Neuronal stem cell (in vitro differentiated cells): ENCODE data around the gene PCSK5.
A peak's percentile ranks its signal among the peaks of the same experiment; 100 is the strongest.

Experiments used
- DNase-seq: peaks from one replicate; pipeline ENCODE4 v3.0.0-alpha.2; 2013; ENCODE audit warnings: low spot score
- H2AFZ ChIP-seq: one replicate; pipeline ENCODE4 v1.6.1; 2013; ENCODE audit warnings: mild to moderate bottlenecking, low read length, inconsistent platforms
- H2AK5ac ChIP-seq: 2 replicates; pipeline ENCODE4 v1.6.1; 2013; ENCODE audit warnings: low read depth, mild to moderate bottlenecking, inconsistent platforms, low read length, moderate library complexity, mixed read lengths
- H2BK120ac ChIP-seq: 2 replicates; pipeline ENCODE4 v1.6.1; 2013; ENCODE audit warnings: low read depth, mild to moderate bottlenecking, inconsistent platforms, low read length, moderate library complexity, mixed read lengths
- H2BK12ac ChIP-seq: one replicate; pipeline ENCODE4 v1.6.1; 2013; ENCODE audit warnings: low read length, inconsistent platforms
- H2BK15ac ChIP-seq: 2 replicates; pipeline ENCODE4 v1.6.1; 2013; ENCODE audit warnings: mild to moderate bottlenecking, low read length, inconsistent platforms, mixed read lengths
- H2BK5ac ChIP-seq: one replicate; pipeline ENCODE4 v1.6.1; 2013; ENCODE audit warnings: inconsistent platforms, mild to moderate bottlenecking, low read length, moderate library complexity
- H3K14ac ChIP-seq: one replicate; pipeline ENCODE4 v1.6.1; 2013; ENCODE audit warnings: low read length, inconsistent platforms
- H3K18ac ChIP-seq: 2 replicates; pipeline ENCODE4 v1.6.1; 2013; ENCODE audit warnings: low read length, inconsistent platforms
- H3K23ac ChIP-seq: 2 replicates; pipeline ENCODE4 v1.6.1; 2013; ENCODE audit warnings: low read depth, mild to moderate bottlenecking, mixed read lengths, low read length, inconsistent platforms; ENCODE audit not compliant: poor library complexity
- H3K27ac ChIP-seq: replicated peaks from 3 replicates; pipeline ENCODE4 v1.5.1; 2013; ENCODE audit warnings: low read length, inconsistent platforms
- H3K27me3 ChIP-seq, 3 experiments: 2 replicates each; pipeline ENCODE4 v1.6.1; 2013; ENCODE audit warnings: low read length in 3 of 3, mild to moderate bottlenecking in 2 of 3, inconsistent platforms in 1 of 3, low read depth in 1 of 3, mixed read lengths in 1 of 3, moderate library complexity in 1 of 3; ENCODE audit not compliant: control insufficient read depth in 3 of 3, insufficient read depth in 3 of 3
- H3K36me3 ChIP-seq, 2 donors: replicated peaks in 1 of 2; 2 replicates each; pipeline ENCODE4 v1.6.1; 2013; ENCODE audit warnings: low read length in 2 of 2; ENCODE audit not compliant: control insufficient read depth in 2 of 2, insufficient read depth in 2 of 2
- H3K4ac ChIP-seq: 2 replicates; pipeline ENCODE4 v1.6.1; 2013; ENCODE audit warnings: inconsistent platforms, mild to moderate bottlenecking, low read length, moderate library complexity
- H3K4me1 ChIP-seq, 2 donors: 1 replicate in 1 of 2; 2 replicates in 1 of 2; pipeline ENCODE4 v1.6.1; 2013; ENCODE audit warnings: low read length in 2 of 2, low read depth in 1 of 2; ENCODE audit not compliant: control insufficient read depth in 2 of 2, insufficient read depth in 1 of 2
- H3K4me2 ChIP-seq: one replicate; pipeline ENCODE4 v1.6.1; 2013; ENCODE audit warnings: mild to moderate bottlenecking, low read length, inconsistent platforms; ENCODE audit not compliant: insufficient read depth, poor library complexity, severe bottlenecking
- H3K4me3 ChIP-seq, 2 donors: 2 replicates each; pipeline ENCODE4 v1.5.1; 2013; ENCODE audit warnings: low read length in 2 of 2, mild to moderate bottlenecking in 2 of 2, inconsistent platforms in 1 of 2, moderate library complexity in 1 of 2
- H3K79me1 ChIP-seq: one replicate; pipeline ENCODE4 v1.6.1; 2013; ENCODE audit warnings: low read depth, mild to moderate bottlenecking, inconsistent platforms, low read length, moderate library complexity
- H3K9ac ChIP-seq: one replicate; pipeline ENCODE4 v1.6.1; 2013; ENCODE audit warnings: mild to moderate bottlenecking, low read depth, low read length, inconsistent platforms; ENCODE audit not compliant: poor library complexity
- H3K9me3 ChIP-seq, 2 donors: replicated peaks in 1 of 2; 2 replicates each; pipeline versions ENCODE3 to v1.6.1; 2013; ENCODE audit warnings: low read length in 2 of 2, mild to moderate bottlenecking in 2 of 2, inconsistent platforms in 1 of 2, low read depth in 1 of 2, mixed read lengths in 1 of 2, moderate library complexity in 1 of 2; ENCODE audit not compliant: control insufficient read depth in 2 of 2, insufficient read depth in 1 of 2
- H4K8ac ChIP-seq: one replicate; pipeline ENCODE4 v1.6.1; 2013; ENCODE audit warnings: low read depth, mild to moderate bottlenecking, inconsistent platforms, low read length, moderate library complexity
- H4K91ac ChIP-seq: one replicate; pipeline ENCODE4 v1.6.1; 2013; ENCODE audit warnings: low read length, low read depth, mild to moderate bottlenecking, inconsistent platforms; ENCODE audit not compliant: poor library complexity
- WGBS, 2 donors: extraction: QIAGEN DNeasy Blood & Tissue Kit; methylation state at CpG; one replicate each; pipeline ENCODE4 v1.1.7; 2013; ENCODE audit warnings: missing lambda C conversion rate in 2 of 2, mixed read lengths in 1 of 2; ENCODE audit not compliant: insufficient read length in 2 of 2, insufficient replicate concordance in 1 of 2; ENCODE audit errors: extremely low coverage in 2 of 2; 5-methylcytosine and 5-hydroxymethylcytosine counted together

PCSK5 gene

DNA sequence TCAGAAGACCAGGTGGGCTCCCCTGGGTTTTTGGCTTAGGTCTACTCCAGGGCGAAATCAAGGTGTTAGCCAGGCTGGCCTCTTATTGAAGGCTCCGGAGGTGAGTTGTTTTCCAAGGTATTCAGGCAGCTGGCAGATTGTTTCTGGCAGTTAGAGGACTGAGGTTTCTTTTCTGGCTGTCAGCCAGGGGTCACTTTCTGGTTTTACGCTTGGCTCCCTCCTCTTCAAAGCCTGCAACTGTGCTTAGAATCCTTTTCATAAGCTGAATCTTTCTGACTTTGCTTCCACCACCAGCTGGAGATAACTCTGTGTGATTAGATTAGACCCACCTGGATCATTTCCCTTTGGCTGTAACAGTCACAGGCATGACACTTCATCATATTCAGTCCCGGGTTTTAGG lies 479.1 kb downstream of the PCSK5 start:
- no peak overlapping the region for H2AFZ ChIP-seq
- no peak overlapping the region for H3K23ac ChIP-seq
- H2BK5ac ChIP-seq: no peak overlapping the region
- no peaks in the 10 kb centered on the region for H3K9me3 ChIP-seq
- no peak overlapping the region for H2BK120ac ChIP-seq
- H3K14ac ChIP-seq: no peak overlapping the region
- no CpG with 5 or more reads among the region's 4 CpGs for WGBS, 2 donors
- no peak overlapping the region for H3K9ac ChIP-seq
- no peak overlapping the region for H2AK5ac ChIP-seq
- no peak for DNase-seq
- no peak overlapping the region for H3K4ac ChIP-seq
- no peak overlapping the region for H2BK12ac ChIP-seq
- no peak overlapping the region for H4K91ac ChIP-seq
- no peak overlapping the region for H3K4me2 ChIP-seq
- H3K4me3 ChIP-seq: no peak overlapping the region
- H3K36me3 ChIP-seq: no peaks in the 10 kb centered on the region
- peaks cover 0 to 9% of the 10 kb centered on the region in 2 donors for H3K4me1 ChIP-seq
- peak overlapping the region; percentile 53 for H3K27ac ChIP-seq
- H3K18ac ChIP-seq: no peak overlapping the region
- H2BK15ac ChIP-seq: no peak overlapping the region
- no peak overlapping the region for H4K8ac ChIP-seq
- H3K79me1 ChIP-seq: no peaks in the 10 kb centered on the region
- no peaks in the 10 kb centered on the region for H3K27me3 ChIP-seq

DNA sequence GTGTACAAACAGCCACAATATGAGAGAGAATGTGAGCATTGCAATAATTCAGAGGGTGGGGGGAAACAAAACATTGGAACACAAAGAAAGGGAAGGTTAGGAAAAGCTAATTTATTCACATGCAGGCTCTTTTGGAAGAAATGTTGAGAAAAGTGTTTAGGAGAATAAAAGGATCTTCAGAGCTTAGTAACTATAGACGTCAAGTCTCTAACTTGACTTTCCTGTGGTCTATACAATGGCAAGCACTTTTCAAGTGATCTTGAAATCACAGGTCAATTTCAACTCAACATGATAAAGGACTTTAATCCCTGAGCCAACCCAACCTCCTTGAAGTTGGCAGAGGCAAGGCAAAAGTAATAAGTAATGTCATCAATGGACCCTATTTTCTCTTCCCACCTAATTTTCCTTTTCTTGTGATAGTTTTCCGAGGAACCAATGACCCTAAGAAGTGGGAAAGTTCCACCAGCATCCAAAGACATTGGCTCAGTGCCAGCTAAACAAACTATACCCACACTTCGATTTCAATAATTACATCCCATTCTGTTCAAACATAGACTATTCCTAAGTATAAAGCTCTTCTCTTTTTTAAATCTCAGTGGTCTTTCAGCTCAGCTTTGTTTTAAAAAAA lies 480.0 kb downstream of the PCSK5 start:
- Histone ChIP-seq H3K18ac (no peak overlapping the region), H3K9me3 (no peaks in the 10 kb centered on the region), H2BK120ac (no peak overlapping the region), H3K4me1 (peaks cover 6 to 11% of the 10 kb centered on the region in 2 donors), H2BK5ac (no peak overlapping the region), H3K14ac (no peak overlapping the region), H3K36me3 (no peaks in the 10 kb centered on the region), H3K4me3 (no peak overlapping the region), H3K27ac (no peak overlapping the region), H3K79me1 (no peaks in the 10 kb centered on the region), H4K91ac (no peak overlapping the region), H2AK5ac (no peak overlapping the region), H2BK12ac (no peak overlapping the region), H2BK15ac (no peak overlapping the region), H3K4ac (no peak overlapping the region), H3K23ac (no peak overlapping the region), H3K4me2 (no peak overlapping the region), H3K27me3 (no peaks in the 10 kb centered on the region), H3K9ac (no peak overlapping the region), H2AFZ (no peak overlapping the region), H4K8ac (no peak overlapping the region)
- 100% methylated on average over 1 of the region's 3 CpGs; no CpG with 5 or more reads in 1 of the 2 donors for WGBS, 2 donors
- no peak for DNase-seq

DNA sequence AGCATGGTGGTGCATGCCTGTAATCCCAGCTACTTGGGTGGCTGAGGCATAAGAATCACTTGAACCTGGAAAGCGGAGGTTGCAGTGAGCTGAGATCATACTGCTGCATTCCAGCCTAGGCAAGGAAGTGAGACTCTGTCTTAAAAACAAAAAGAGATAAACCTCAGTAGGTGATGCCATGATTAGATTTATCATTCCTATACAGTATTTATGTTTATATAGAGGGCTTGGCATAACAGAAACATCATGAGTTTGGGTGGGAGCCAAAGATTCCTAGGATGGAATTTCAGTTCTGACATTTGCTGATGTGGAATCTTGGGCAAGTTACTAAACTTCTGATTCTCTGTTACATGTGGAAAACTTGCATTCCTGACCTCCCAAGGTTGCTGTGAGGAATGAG lies 481.4 kb downstream of the PCSK5 start:
- H3K27ac ChIP-seq: no peak overlapping the region
- H3K27me3 ChIP-seq: no peaks in the 10 kb centered on the region
- no CpG with 5 or more reads among the region's 1 CpG for WGBS, 2 donors
- H2BK5ac ChIP-seq: no peak overlapping the region
- no peak for DNase-seq
- no peak overlapping the region for H3K4me2 ChIP-seq
- peaks cover 6 to 11% of the 10 kb centered on the region in 2 donors for H3K4me1 ChIP-seq
- no peak overlapping the region for H3K9ac ChIP-seq
- no peak overlapping the region for H3K4me3 ChIP-seq
- no peak overlapping the region for H3K18ac ChIP-seq
- no peak overlapping the region for H4K8ac ChIP-seq
- no peak overlapping the region for H2AK5ac ChIP-seq
- no peak overlapping the region for H2AFZ ChIP-seq
- H2BK15ac ChIP-seq: no peak overlapping the region
- no peak overlapping the region for H3K23ac ChIP-seq
- H2BK120ac ChIP-seq: no peak overlapping the region
- H3K9me3 ChIP-seq: no peaks in the 10 kb centered on the region
- no peak overlapping the region for H2BK12ac ChIP-seq
- H3K14ac ChIP-seq: no peak overlapping the region
- no peaks in the 10 kb centered on the region for H3K79me1 ChIP-seq
- H4K91ac ChIP-seq: no peak overlapping the region
- H3K36me3 ChIP-seq: no peaks in the 10 kb centered on the region
- H3K4ac ChIP-seq: no peak overlapping the region

DNA sequence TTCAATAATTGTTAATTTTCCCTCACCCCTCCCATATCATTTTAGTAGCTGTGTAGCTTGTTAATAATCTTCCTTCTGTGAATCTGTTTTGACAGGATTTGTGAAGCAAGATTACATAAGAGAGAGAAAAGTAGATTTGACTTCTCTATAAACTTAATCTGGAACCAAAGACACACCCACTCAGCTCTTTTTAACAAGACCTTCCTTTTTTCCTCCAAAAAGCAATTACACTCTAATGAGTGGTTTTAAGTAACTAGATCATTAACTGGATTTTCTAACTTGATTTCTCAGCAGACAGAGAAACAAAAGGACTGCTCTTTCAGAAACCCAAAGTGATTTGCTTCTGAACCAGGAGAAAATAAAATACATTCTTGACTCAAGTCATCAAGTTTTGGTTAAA lies 481.9 kb downstream of the PCSK5 start:
- Histone ChIP-seq H3K14ac (no peak overlapping the region), H2BK12ac (no peak overlapping the region), H3K4me2 (no peak overlapping the region), H3K23ac (no peak overlapping the region), H2AFZ (no peak overlapping the region), H4K91ac (no peak overlapping the region), H2BK5ac (no peak overlapping the region), H3K9me3 (no peaks in the 10 kb centered on the region), H3K4ac (no peak overlapping the region), H3K27me3 (no peaks in the 10 kb centered on the region), H3K79me1 (no peaks in the 10 kb centered on the region), H2AK5ac (no peak overlapping the region), H4K8ac (no peak overlapping the region), H3K27ac (no peak overlapping the region), H2BK120ac (no peak overlapping the region), H3K9ac (no peak overlapping the region), H3K4me3 (no peak overlapping the region), H3K36me3 (no peaks in the 10 kb centered on the region), H2BK15ac (no peak overlapping the region), H3K18ac (no peak overlapping the region), H3K4me1 (peaks cover 6 to 11% of the 10 kb centered on the region in 2 donors)
- DNase-seq: no peak
